GM18505 (cell line): ENCODE measurements around the gene OR5A1.

Experiments used
- ATAC-seq: cut with Tn5 transposase; IDR thresholded peaks from one replicate; pipeline ENCODE4 v1.9.1; 2021; ENCODE audit not compliant: unreplicated experiment
- POLR2A ChIP-seq: IDR thresholded peaks from 4 replicates; pipeline ENCODE4 v1.6.1; 2011; ENCODE audit warnings: borderline replicate concordance; ENCODE audit not compliant: insufficient read depth, insufficient read length; ENCODE audit errors: extremely low read depth

Gene OR5A1

GRCh38 chr11:59436169-59436568 is at the start of gene OR5A1:
Gene OR5A1, plus strand, starts transcription at chr11:59436469. Its CDS starts 6,700 bp downstream, at chr11:59443169.
- no peak for ATAC-seq
- TF ChIP-seq POLR2A: no peak

- no peak for TF ChIP-seq POLR2A
- no peak for ATAC-seq
Observed at GRCh38 chr11:59394186-59394585, 42.1 kb upstream of the OR5A1 start.

DNA sequence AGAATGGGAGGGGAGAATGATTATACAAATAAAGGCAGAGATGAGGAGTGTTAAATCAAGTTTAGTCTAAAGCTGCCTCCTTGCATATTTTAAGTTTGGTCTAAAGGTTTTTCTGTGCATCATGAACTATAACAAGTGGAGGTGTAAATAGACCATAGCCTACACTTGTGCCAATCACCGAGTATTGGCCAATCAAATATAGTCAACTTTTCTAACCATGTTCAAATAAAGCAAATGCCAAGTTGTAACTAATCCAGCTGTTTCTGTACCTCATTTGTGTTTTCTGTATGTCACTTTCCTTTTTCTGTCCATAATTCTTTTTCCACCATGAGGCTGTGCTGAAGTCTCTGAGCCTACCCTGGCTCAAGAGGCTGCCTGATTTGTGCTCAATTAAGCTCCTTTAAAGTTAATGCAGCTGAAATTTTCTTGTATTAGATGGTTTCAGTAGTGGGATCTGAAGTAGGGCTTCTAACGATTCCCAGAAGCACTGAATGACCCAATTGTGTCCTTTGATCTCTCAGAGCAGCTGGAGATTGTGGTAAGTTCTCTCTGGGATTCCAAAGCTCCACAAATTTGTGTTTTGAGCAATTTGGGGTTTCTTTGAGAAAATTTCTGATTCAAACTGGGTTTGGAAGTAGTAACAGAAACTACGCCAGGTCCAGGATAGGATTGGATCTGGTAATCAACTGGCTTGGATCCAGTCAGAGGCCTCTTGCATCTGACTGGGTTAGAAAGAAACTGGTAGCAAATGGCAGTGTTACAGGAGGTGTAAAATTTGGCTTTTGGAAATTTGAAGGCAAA is 35.6 kb upstream of the OR5A1 start:
- no peak for ATAC-seq
- no peak for TF ChIP-seq POLR2A

GRCh38 chr11:59401262-59401552 is 35.1 kb upstream of the OR5A1 start:
- TF ChIP-seq POLR2A: no peak
- no peak for ATAC-seq

DNA sequence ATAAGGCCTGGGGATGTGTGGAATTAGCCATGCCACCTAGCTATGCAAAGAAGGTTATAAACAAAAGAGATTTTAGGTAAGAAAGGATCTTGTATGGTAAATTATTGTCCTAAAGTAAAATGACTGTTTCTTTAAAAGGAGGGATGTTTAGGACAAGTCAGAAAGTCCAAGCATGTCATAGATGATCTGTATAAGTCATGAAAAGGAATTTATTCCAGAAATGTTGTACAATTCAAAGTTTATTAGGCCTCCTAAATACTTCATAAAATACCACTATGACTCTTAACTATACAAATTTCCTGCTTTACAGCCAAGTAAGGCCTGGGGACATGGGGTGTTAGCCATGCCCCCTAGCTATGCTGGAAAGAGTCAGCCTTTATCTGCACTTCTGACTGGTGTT is 32.7 kb upstream of the OR5A1 start:
- ATAC-seq: no peak
- no peak for TF ChIP-seq POLR2A

GRCh38 chr11:59413646-59414045 is 22.6 kb upstream of the OR5A1 start:
- TF ChIP-seq POLR2A: no peak
- ATAC-seq: no peak

DNA sequence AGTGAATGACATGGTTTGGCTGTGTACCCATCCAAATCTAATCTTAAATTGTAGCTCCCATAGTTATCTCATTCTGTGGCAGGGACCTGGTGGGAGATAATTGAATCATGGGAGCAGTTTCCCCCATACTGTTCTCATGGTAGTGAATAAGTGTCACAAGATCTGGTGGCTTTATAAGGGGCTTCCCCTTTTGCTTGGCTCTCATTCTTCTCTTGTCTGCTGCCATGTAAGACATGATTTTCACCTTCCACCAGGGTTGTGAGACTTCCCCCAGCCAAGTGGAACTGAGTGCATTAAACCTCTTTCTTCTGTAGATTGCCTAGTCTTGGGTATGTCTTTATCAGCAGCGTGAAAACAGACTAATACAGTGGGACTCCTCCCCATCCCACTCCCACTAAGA is 21.2 kb upstream of the OR5A1 start:
- ATAC-seq: no peak
- TF ChIP-seq POLR2A: no peak

DNA sequence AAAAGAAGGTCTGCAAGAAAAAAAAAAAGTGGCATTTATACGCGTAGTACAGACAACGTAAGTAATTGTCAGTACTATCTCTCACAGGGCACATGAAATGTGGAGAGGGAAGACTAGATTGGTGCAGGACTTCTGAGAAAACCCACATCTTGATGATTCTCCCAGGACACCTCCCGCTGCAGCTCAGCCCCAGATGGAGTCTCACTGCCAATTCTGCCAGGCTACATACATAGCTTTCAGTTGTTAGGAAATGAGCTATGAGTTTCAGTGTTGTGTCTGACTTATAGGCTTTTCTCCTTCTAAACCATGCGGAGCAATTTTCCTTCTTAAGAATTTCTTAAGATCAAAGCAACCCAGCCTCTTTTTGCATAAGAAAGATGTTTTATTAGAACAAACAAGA is 19.7 kb upstream of the OR5A1 start:
- no peak for TF ChIP-seq POLR2A
- no peak for ATAC-seq

- ATAC-seq: no peak
- no peak for TF ChIP-seq POLR2A
Observed at GRCh38 chr11:59417023-59417422, 19.2 kb upstream of the OR5A1 start.

DNA sequence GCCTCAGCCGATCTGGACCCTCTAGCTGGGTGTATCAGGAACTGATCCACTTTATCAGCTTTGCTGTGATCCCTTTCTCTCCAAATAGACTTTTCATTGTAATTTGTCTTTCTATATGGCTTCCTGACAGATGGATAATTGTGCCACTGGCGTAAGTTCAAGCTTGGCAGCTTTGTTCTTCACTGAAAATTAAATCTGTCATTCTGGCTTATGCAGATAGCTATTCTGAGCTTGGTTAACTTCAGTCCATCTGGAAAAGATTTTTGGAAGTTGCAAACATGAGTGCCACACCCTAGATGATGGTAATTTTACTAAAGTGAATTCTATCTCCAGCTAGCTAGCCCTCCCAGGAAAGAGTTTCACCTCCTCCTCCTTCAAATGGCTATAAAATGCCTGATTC is 18.1 kb upstream of the OR5A1 start:
- TF ChIP-seq POLR2A: no peak
- no peak for ATAC-seq

GRCh38 chr11:59423835-59424234 is 12.4 kb upstream of the OR5A1 start:
- no peak for TF ChIP-seq POLR2A

GRCh38 chr11:59425131-59425530 is 11.1 kb upstream of the OR5A1 start:
- no peak for ATAC-seq
- no peak for TF ChIP-seq POLR2A

More at GRCh38 chr11:59423835-59424234, 12.4 kb upstream of the OR5A1 start:
- ATAC-seq: no peak

- no peak for TF ChIP-seq POLR2A
- ATAC-seq: no peak
Observed at GRCh38 chr11:59426361-59427067, 9.8 kb upstream of the OR5A1 start, which contains the start of gene OR5A2. Gene OR5A2, minus strand, starts transcription at chr11:59426413. Its CDS starts 3,460 bp downstream, at chr11:59422953.

DNA sequence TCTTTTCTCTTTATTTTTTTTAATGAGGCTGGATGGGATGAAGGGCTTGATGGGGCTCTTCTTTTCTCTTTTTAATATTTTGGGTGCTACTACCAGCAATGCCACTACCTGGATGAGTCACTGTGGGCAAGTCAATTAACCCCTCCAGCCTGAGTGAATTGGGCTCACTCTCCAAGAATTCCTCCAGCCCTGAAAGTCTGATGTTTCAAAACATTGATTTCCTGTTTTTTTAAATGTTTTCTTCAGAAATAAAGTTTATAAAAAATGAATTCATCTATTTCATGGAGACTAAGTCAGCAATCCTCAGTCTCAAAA is 9.2 kb upstream of the OR5A1 start:
- TF ChIP-seq POLR2A: no peak
- no peak for ATAC-seq
